ENCODE measurements around the gene COA4.

GRCh38 chr11:73912026-73912425, 35.4 kb upstream of the COA4 start:
- no peak for TF ChIP-seq EZH2 (IDR thresholded peaks at IDR 0.05; ENCODE audit: low read depth)
- TF ChIP-seq, protein P1, sequence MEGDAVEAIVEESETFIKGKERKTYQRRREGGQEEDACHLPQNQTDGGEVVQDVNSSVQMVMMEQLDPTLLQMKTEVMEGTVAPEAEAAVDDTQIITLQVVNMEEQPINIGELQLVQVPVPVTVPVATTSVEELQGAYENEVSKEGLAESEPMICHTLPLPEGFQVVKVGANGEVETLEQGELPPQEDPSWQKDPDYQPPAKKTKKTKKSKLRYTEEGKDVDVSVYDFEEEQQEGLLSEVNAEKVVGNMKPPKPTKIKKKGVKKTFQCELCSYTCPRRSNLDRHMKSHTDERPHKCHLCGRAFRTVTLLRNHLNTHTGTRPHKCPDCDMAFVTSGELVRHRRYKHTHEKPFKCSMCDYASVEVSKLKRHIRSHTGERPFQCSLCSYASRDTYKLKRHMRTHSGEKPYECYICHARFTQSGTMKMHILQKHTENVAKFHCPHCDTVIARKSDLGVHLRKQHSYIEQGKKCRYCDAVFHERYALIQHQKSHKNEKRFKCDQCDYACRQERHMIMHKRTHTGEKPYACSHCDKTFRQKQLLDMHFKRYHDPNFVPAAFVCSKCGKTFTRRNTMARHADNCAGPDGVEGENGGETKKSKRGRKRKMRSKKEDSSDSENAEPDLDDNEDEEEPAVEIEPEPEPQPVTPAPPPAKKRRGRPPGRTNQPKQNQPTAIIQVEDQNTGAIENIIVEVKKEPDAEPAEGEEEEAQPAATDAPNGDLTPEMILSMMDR (conservative IDR thresholded peaks at IDR 0.05): no peak

Measured in PC-9 (cell line).